GM12878 (cell line): Measurements from ENCODE around the gene ESPNL. TPM values are rescaled to one million over a fixed set of nuclear protein-coding genes. Genes with fewer than 3 reads are reported as not detected.

Experiments used
- ATAC-seq: fragments of 200-7000 bp; cut with Tn5 transposase; 3 replicates; pipeline ENCODE4 v1.9.1; 2020; ENCODE audit warnings: mild to moderate bottlenecking, moderate library complexity
- Bru-seq: library from RNA; stranded (reverse); fragments of 400-500 nt; gene quantifications from one replicate; lab custom pipeline; 2021; lab: Mats Ljungman, UMichigan
- BruChase-seq, 2 experiments: library from RNA; stranded (reverse); fragments of 400-500 nt; gene quantifications; one replicate each; lab custom pipeline; 2021; lab: Mats Ljungman, UMichigan
- BruUV-seq: library from RNA; stranded (reverse); fragments of 400-500 nt; replicated peaks from 2 replicates; lab custom pipeline; 2021; lab: Mats Ljungman, UMichigan
- CTCF ChIA-PET: fragments of 300-600 bp; sonication (Branson Sonifier 250); formaldehyde crosslinking; extraction: SDS; loops from one replicate; lab custom pipeline; 2021; ENCODE audit warnings: inconsistent platforms; lab: Yijun Ruan, JAX
- POLR2A ChIA-PET: fragments of 350-600 bp; formaldehyde crosslinking; extraction: SDS; loops from one replicate; lab custom pipeline; 2021; ENCODE audit warnings: inconsistent platforms; lab: Charles Lee
- RAD21 ChIA-PET: fragments of 300-600 bp; sonication (Branson Sonifier 250); formaldehyde crosslinking; loops from one replicate; lab custom pipeline; 2023; ENCODE audit warnings: antibody characterized with exemption; ENCODE audit not compliant: unreplicated experiment; lab: Charles Lee
- SMC1A ChIA-PET: fragments of 300-600 bp; sonication (Branson Sonifier 250); formaldehyde crosslinking; loops from one replicate; lab custom pipeline; 2023; ENCODE audit not compliant: unreplicated experiment, uncharacterized antibody; lab: Charles Lee
- DNase-seq: peaks from one replicate; pipeline ENCODE4 v3.0.0-alpha.2; 2011; ENCODE audit warnings: low read depth, low spot score
- FAIRE-seq: peaks from 3 replicates; lab custom pipeline; 2011; peaks lifted over from hg19 to GRCh38; lab: Jason Lieb, UNC
- H2AFZ ChIP-seq: 2 replicates; pipeline ENCODE4 v1.6.0; 2011; ENCODE audit warnings: low read depth, low read length, control low read depth; ENCODE audit not compliant: control insufficient read depth
- H3K27ac ChIP-seq: 2 replicates; pipeline ENCODE4 v1.5.1; 2011; ENCODE audit warnings: control low read depth; ENCODE audit not compliant: control insufficient read depth, insufficient read depth
- H3K27me3 ChIP-seq, 2 experiments: replicated peaks in 1 of 2; 2 replicates each; pipeline versions ENCODE4 v1.6.0 to v1.6.1; 2011; ENCODE audit warnings: low read length in 1 of 2; ENCODE audit not compliant: control insufficient read depth in 2 of 2, insufficient read depth in 2 of 2
- H3K36me3 ChIP-seq, 2 experiments: 2 replicates each; pipeline ENCODE4 v1.5.1; 2011; ENCODE audit warnings: low read length in 1 of 2; ENCODE audit not compliant: control insufficient read depth in 2 of 2, insufficient read depth in 2 of 2
- H3K4me1 ChIP-seq: 2 replicates; pipeline ENCODE4 v1.6.1; 2011; ENCODE audit warnings: mild to moderate bottlenecking, low read length, moderate library complexity, mixed read lengths; ENCODE audit not compliant: control insufficient read depth, insufficient read depth
- H3K4me2 ChIP-seq: 2 replicates; pipeline ENCODE4 v1.6.0; 2011; ENCODE audit warnings: control low read depth; ENCODE audit not compliant: control insufficient read depth, insufficient read depth
- H3K4me3 ChIP-seq: fragments of 200-600 bp; sonication (generic); 2 replicates; pipeline ENCODE4 v1.5.1; 2016
- H3K79me2 ChIP-seq: 2 replicates; pipeline ENCODE4 v1.6.0; 2011; ENCODE audit warnings: low read length; ENCODE audit not compliant: control insufficient read depth, insufficient read depth
- H3K9ac ChIP-seq: 2 replicates; pipeline ENCODE4 v1.8.0; 2011; ENCODE audit warnings: low read length, control low read depth, mixed read lengths; ENCODE audit not compliant: control insufficient read depth, insufficient read depth
- H3K9me3 ChIP-seq: replicated peaks from 3 replicates; pipeline ENCODE4 v1.5.1; 2011; ENCODE audit warnings: mild to moderate bottlenecking, low read length; ENCODE audit not compliant: control insufficient read depth, insufficient read depth
- H4K20me1 ChIP-seq: 2 replicates; pipeline ENCODE4 v1.6.0; 2011; ENCODE audit not compliant: control insufficient read depth, insufficient read depth
- CEBPB ChIP-seq, 2 experiments: fragments of 150-350 bp in 1 of 2; IDR thresholded peaks; 2 replicates each; pipeline ENCODE4 v1.6.1; 2012 to 2014; ENCODE audit warnings: low read depth in 2 of 2, low read length in 2 of 2, borderline replicate concordance in 1 of 2, inconsistent platforms in 1 of 2
- CHD1 ChIP-seq: IDR thresholded peaks from 2 replicates; pipeline ENCODE4 v1.6.1; 2012; ENCODE audit warnings: low read depth, low read length, improper control_type of control experiment
- CHD4 ChIP-seq: fragments of 200-600 bp; sonication (generic); IDR thresholded peaks from 2 replicates; pipeline ENCODE4 v1.6.1; 2016; ENCODE audit warnings: mild to moderate bottlenecking
- MEF2B ChIP-seq: fragments of 450-650 bp; IDR thresholded peaks from 2 replicates; pipeline ENCODE4 v1.6.1; 2018; ENCODE audit warnings: mild to moderate bottlenecking, moderate library complexity; ENCODE audit not compliant: partially characterized antibody, poor library complexity, severe bottlenecking
- NFXL1 ChIP-seq: fragments of 450-650 bp; IDR thresholded peaks from 2 replicates; pipeline ENCODE4 v1.6.1; 2017; ENCODE audit warnings: antibody characterized with exemption, mild to moderate bottlenecking, borderline replicate concordance
- SRF ChIP-seq, 2 experiments: IDR thresholded peaks; 2 replicates each; pipeline ENCODE4 v1.6.1; 2011; ENCODE audit warnings: low read depth in 2 of 2, low read length in 2 of 2, mild to moderate bottlenecking in 1 of 2, moderate library complexity in 1 of 2
- STAT3 ChIP-seq: IDR thresholded peaks from 2 replicates; pipeline ENCODE4 v1.6.1; 2011; ENCODE audit warnings: low read depth, low read length, improper control_type of control experiment
- WGBS: methylation state at CpG from one replicate; pipeline ENCODE4 v1.1.6; 2016; ENCODE audit warnings: low lambda C conversion rate; ENCODE audit not compliant: insufficient replicate concordance, insufficient coverage; ENCODE audit errors: missing lambda C conversion rate; 5-methylcytosine and 5-hydroxymethylcytosine counted together
- in situ Hi-C: fragments of 300-500 bp; cut with MboI; formaldehyde crosslinking; loops from 9 replicates; pipeline ENCODE4 v1.14.3; 2018; ENCODE audit warnings: mixed read lengths
- intact Hi-C: fragments of 100-400 bp; cut with micrococcal nuclease; formaldehyde crosslinking; loops from one replicate; pipeline ENCODE4 v1.14.2; 2022; ENCODE audit not compliant: unreplicated experiment
- long read RNA-seq, 2 experiments: library from polyadenylated mRNA; unstranded; transcript quantifications; one replicate each; pipeline ENCODE4 v2.0.0, GENCODE V29; 2019 to 2020
- polyA minus RNA-seq, 3 experiments: library from RNA; depleted of rRNA, polyadenylated mRNA; stranded (reverse); fragments of >200 nt; gene quantifications; 2 replicates each; pipeline ENCODE4 v1.2.3, GENCODE V29; 2011
- polyA plus RNA-seq, 11 experiments: library from polyadenylated mRNA; depleted of rRNA in 4 of 11; unstranded in 6 of 11; stranded (reverse) in 5 of 11; fragments of >200 nt; fragmentation: Nextera tagmentation in 4 of 11; fragmentation: Illumina TruSeq in 1 of 11; extraction: Ambion mirVana in 4 of 11; extraction: Trizol in 1 of 11; gene quantifications; 1 replicate in 1 of 11; 2 replicates in 10 of 11; pipeline versions ENCODE4 v1.2.1 to v1.2.3, GENCODE V29; 2011 to 2016; ENCODE audit warnings: inconsistent platforms in 2 of 11, missing spikeins in 2 of 11, low read depth in 1 of 11
- total RNA-seq, 4 experiments: library from RNA; depleted of rRNA in 3 of 4; stranded (reverse); fragments of >200 nt in 3 of 4; fragmentation: Illumina TruSeq in 1 of 4; extraction: Trizol in 1 of 4; gene quantifications; 2 replicates each; pipeline versions ENCODE4 v1.2.1 to v1.2.3, GENCODE V29; 2013 to 2021
- TF ChIP-seq, protein P1 (sequence below): fragments of 450-650 bp; IDR thresholded peaks from 2 replicates; pipeline ENCODE4 v1.6.1; 2017; ENCODE audit warnings: antibody characterized with exemption, mild to moderate bottlenecking, moderate library complexity

ESPNL gene
- 3.3 and 4.0 TPM in 2 replicates for total RNA-seq (2013; cell fraction: nucleolus; rRNA removed)
- total RNA-seq (2014; rRNA removed) (0.49 and 0.56 TPM in 2 replicates), total RNA-seq (2014; rRNA removed; fragmentation: Illumina TruSeq; extraction: Trizol) (0.14 and 0.18 TPM in 2 replicates), total RNA-seq (2021) (0.32 and 0.41 TPM in 2 replicates), polyA plus RNA-seq (2011; rRNA removed) (0.56 and 0.94 TPM in 2 replicates), polyA plus RNA-seq (2014; fragmentation: Illumina TruSeq; extraction: Trizol) (0.12 TPM in 1 of 2 replicates, not detected in the other), polyA plus RNA-seq (2014; fragmentation: Nextera tagmentation; extraction: Ambion mirVana) (not detected), polyA plus RNA-seq (2014; rRNA removed) (0.36 and 0.39 TPM in 2 replicates), polyA plus RNA-seq (2016; fragmentation: Nextera tagmentation; extraction: Ambion mirVana) (under 1 TPM in 1 of 2 experiments, not detected in 1; 0.05 TPM), polyA minus RNA-seq (2011; rRNA and poly(A)+ RNA removed) (0.15 and 0.62 TPM in 2 replicates), Bru-seq, nascent RNA (percentile 38 among the genes with signal in this experiment), BruChase-seq, experiment 1, labeled RNA remaining after a 6-hour chase (percentile 44 among the genes with signal in this experiment), BruChase-seq, experiment 2, labeled RNA remaining after a 2-hour chase (percentile 42 among the genes with signal in this experiment)
- polyA plus RNA-seq (2011; ENCODE audit: low read depth), result 0.07 TPM
- 1.6 and 2.2 TPM in 2 replicates for polyA plus RNA-seq (2011; cell fraction: cytosol; rRNA removed)
- polyA plus RNA-seq (2011; cell fraction: nucleus; rRNA removed), result 6.6 and 6.9 TPM in 2 replicates
- polyA plus RNA-seq (2012), result 0.38 and 0.48 TPM in 2 replicates
- 0.94 TPM in 1 of 2 replicates, not detected in the other for polyA minus RNA-seq (2011; cell fraction: cytosol; rRNA and poly(A)+ RNA removed)
- polyA minus RNA-seq (2011; cell fraction: nucleus; rRNA and poly(A)+ RNA removed), result 0.60 and 0.77 TPM in 2 replicates
- long read RNA-seq, experiment 1, partial matches to known transcripts, result 0 of 1 reads
- long read RNA-seq, experiment 1, other reads (novel, unspliced or antisense), result 1 of 1 reads
- long read RNA-seq, experiment 2, result 0 reads

DNA sequence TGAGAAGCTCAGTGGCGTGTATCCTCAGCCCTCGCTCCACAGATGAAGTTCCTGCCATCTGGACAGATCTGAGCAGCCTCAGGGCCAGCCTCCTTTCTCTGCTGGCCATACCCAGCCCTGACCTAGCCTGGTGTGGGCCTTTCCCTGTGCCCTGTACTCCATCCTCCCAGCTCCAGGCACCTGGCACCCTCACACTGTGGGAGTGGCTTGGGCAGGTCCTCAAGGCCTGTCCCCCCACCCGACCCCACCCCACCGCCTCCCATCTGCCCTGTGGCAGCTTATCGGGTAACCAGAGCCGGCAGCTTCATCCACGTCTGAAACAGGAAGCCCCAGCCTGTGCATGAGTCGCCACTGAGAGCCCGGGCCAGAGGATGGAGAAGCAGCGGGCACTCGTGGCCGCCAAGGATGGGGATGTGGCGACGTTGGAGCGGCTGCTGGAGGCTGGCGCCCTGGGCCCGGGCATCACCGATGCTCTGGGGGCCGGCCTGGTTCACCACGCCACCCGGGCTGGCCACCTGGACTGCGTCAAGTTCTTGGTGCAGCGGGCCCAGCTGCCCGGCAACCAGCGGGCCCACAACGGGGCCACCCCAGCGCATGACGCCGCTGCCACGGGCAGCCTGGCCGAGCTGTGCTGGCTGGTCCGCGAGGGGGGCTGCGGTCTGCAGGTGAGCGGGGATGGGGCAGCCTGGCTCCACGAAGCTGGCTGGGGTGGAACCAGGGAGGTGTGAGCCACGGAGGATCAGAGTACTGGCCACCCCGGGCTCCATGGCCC, at the start of gene ESPNL:
Gene ESPNL (plus strand): TSS at position 292 of the 772 bp plus-strand sequence. CDS start 80 bp downstream, at position 372.
- no peaks in the 10 kb centered on the region for H3K9me3 ChIP-seq
- H3K4me3 ChIP-seq, result no peak within 1 kb of the TSS
- BruUV-seq, result no TSS peak
- ChIA-PET CTCF (no interaction called here), POLR2A (interaction anchor here (0.5 kb wide), 1 partner anchor 396 kb away, joined by 3 read pairs; no protein-coding TSS in a partner anchor), SMC1A (interaction anchor here (2.0 to 2.3 kb wide), 2 partner anchors 9 to 13 kb away, joined by 7 to 8 read pairs; no protein-coding TSS in a partner anchor), RAD21 (no interaction called here)
- intact Hi-C loops, result no loop called here
- DNase-seq, result no peak
- no peak within 1 kb of the TSS; the same call in 1 of the 2 replicates for H2AFZ ChIP-seq
- H3K36me3 ChIP-seq, result peaks cover 0 to 2% of the 10 kb centered on the region in 2 experiments; a peak in 1 of 4 replicates
- no peak for TF ChIP-seq CEBPB (IDR thresholded peaks at IDR 0.05; ENCODE audit: borderline replicate concordance in 1 of 2, low read depth in 2 of 2, low read length in 2 of 2)
- TF ChIP-seq MEF2B, result no peak
- TF ChIP-seq STAT3, result no peak
- TF ChIP-seq SRF (IDR thresholded peaks at IDR 0.05; ENCODE audit: low read depth in 2 of 2, low read length in 2 of 2), result no peak
- no peak for TF ChIP-seq CHD1
- no peak for TF ChIP-seq CHD4
- TF ChIP-seq, protein P1, sequence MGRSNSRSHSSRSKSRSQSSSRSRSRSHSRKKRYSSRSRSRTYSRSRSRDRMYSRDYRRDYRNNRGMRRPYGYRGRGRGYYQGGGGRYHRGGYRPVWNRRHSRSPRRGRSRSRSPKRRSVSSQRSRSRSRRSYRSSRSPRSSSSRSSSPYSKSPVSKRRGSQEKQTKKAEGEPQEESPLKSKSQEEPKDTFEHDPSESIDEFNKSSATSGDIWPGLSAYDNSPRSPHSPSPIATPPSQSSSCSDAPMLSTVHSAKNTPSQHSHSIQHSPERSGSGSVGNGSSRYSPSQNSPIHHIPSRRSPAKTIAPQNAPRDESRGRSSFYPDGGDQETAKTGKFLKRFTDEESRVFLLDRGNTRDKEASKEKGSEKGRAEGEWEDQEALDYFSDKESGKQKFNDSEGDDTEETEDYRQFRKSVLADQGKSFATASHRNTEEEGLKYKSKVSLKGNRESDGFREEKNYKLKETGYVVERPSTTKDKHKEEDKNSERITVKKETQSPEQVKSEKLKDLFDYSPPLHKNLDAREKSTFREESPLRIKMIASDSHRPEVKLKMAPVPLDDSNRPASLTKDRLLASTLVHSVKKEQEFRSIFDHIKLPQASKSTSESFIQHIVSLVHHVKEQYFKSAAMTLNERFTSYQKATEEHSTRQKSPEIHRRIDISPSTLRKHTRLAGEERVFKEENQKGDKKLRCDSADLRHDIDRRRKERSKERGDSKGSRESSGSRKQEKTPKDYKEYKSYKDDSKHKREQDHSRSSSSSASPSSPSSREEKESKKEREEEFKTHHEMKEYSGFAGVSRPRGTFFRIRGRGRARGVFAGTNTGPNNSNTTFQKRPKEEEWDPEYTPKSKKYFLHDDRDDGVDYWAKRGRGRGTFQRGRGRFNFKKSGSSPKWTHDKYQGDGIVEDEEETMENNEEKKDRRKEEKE, result no peak
- TF ChIP-seq NFXL1, result no peak
- H3K9ac ChIP-seq, result no peak within 1 kb of the TSS
- H3K4me1 ChIP-seq, result peaks cover 11% of the 10 kb centered on the region
- WGBS, result 72% methylated on average over 38 of the region's 38 CpGs
- no peak for ATAC-seq
- in situ Hi-C loops, result no loop called here
- H3K4me2 ChIP-seq, result no peak within 1 kb of the TSS
- no peaks in the 10 kb centered on the region for H4K20me1 ChIP-seq
- no peaks in the 10 kb centered on the region for H3K27me3 ChIP-seq
- FAIRE-seq, result no peak
- no peak within 1 kb of the TSS for H3K27ac ChIP-seq
- H3K79me2 ChIP-seq, result no peaks in the 10 kb centered on the region
